Adrenal gland (tissue), 12 donors: ENCODE results near the gene CMPK2. TPM values are rescaled to one million over a fixed set of nuclear protein-coding genes. Genes with fewer than 3 reads are reported as not detected.
A peak's percentile ranks its signal among the peaks of the same experiment; 100 is the strongest.

Source experiments
- DNase-seq, 7 donors: peaks; one replicate each; pipeline ENCODE4 v3.0.0-alpha.2; 2019 to 2020
- H3K27ac ChIP-seq, 5 donors: fragments of 200-600 bp; sonication (generic) in 4 of 5; 1 replicate in 3 of 5; 2 replicates in 2 of 5; pipeline versions ENCODE4 v1.5.1 to v1.8.0; 2016 to 2020; ENCODE audit warnings: mild to moderate bottlenecking in 1 of 5
- H3K27me3 ChIP-seq: fragments of 200-600 bp; 2 replicates; pipeline ENCODE4 v1.8.0; 2021
- H3K36me3 ChIP-seq, 2 donors: fragments of 200-600 bp; replicated peaks in 1 of 2; 1 replicate in 1 of 2; 2 replicates in 1 of 2; pipeline versions ENCODE4 v1.5.1 to v1.8.0; 2018 to 2022
- H3K4me1 ChIP-seq, 2 donors: fragments of 200-600 bp; replicated peaks in 1 of 2; 1 replicate in 1 of 2; 2 replicates in 1 of 2; pipeline versions ENCODE4 v1.5.1 to v1.8.0; 2018 to 2021
- H3K4me3 ChIP-seq, 4 donors: fragments of 200-600 bp; sonication (generic) in 3 of 4; one replicate each; pipeline ENCODE4 v1.5.1; 2016 to 2018
- H3K9me3 ChIP-seq, 3 donors: fragments of 200-600 bp; sonication (generic) in 1 of 3; replicated peaks in 1 of 3; 1 replicate in 2 of 3; 2 replicates in 1 of 3; pipeline versions ENCODE4 v1.5.1 to v1.8.0; 2016 to 2021
- POLR2A ChIP-seq, 2 donors: fragments of 450-650 bp; IDR thresholded peaks; one replicate each; pipeline ENCODE4 v1.6.1; 2017; ENCODE audit warnings: antibody characterized with exemption in 2 of 2, mild to moderate bottlenecking in 2 of 2, moderate library complexity in 1 of 2
- WGBS, 4 donors: extraction: QIAGEN DNeasy Blood & Tissue Kit in 2 of 4; methylation state at CpG; one replicate each; pipeline versions ENCODE4 v1.1.5 to v1.1.7; 2013 to 2017; 5-methylcytosine and 5-hydroxymethylcytosine counted together
- intact Hi-C, 2 donors: fragments of 100-400 bp; cut with DNase I; formaldehyde crosslinking; loops; one replicate each; pipeline versions ENCODE4 v1.14.1 to v1.15.0; 2022 to 2023
- polyA plus RNA-seq, 3 donors: library from polyadenylated mRNA; stranded (reverse); fragments of 200-250 nt in 2 of 3; fragments of 350-450 nt in 1 of 3; fragmentation: Illumina TruSeq in 1 of 3; extraction: RNeasy Lipid Tissue Mini Kit (QIAGEN cat#74804) in 1 of 3; gene quantifications; one replicate each; pipeline ENCODE4 v1.2.3, GENCODE V29; 2013 to 2014
- total RNA-seq, 9 donors: library from RNA; depleted of rRNA in 4 of 9; stranded (reverse); fragments of >200 nt in 4 of 9; fragments of 120-200 nt in 1 of 9; fragmentation: NEBNext Ultra II Directional in 1 of 9; extraction: Animal tissue kit (Norgen Biotek cat#: 25700) in 1 of 9; gene quantifications; one replicate each; pipeline versions ENCODE4 v1.1.0 to v1.2.4, GENCODE V29; 2013 to 2023
- TF ChIP-seq, protein P1 (sequence below), 6 experiments: fragments of 450-650 bp in 4 of 6; fragments of 200-600 bp in 2 of 6; sonication (generic) in 1 of 6; IDR thresholded peaks; 1 replicate in 5 of 6; 2 replicates in 1 of 6; pipeline versions ENCODE4 v1.5.1 to v1.8.0; 2016 to 2021; ENCODE audit warnings: antibody characterized with exemption in 6 of 6, mild to moderate bottlenecking in 2 of 6, moderate library complexity in 1 of 6
- donor health status: healthy with polysubstance abuse.
- donor health status: Bipolar disorder and iron deficiency.
- donor health status: DM: yes; HTN: yes; CAD: no.
- donor health status: DM: no; HTN: no; CAD: no.
- donor health status: DM: no; HTN: no; CAD: no.
- donor health status: DM: yes; HTN: yes; CAD: no.

Gene CMPK2
- total and polyA plus RNA-seq, 12 donors: 2.4 to 18.8 (median 6.2) TPM

DNA sequence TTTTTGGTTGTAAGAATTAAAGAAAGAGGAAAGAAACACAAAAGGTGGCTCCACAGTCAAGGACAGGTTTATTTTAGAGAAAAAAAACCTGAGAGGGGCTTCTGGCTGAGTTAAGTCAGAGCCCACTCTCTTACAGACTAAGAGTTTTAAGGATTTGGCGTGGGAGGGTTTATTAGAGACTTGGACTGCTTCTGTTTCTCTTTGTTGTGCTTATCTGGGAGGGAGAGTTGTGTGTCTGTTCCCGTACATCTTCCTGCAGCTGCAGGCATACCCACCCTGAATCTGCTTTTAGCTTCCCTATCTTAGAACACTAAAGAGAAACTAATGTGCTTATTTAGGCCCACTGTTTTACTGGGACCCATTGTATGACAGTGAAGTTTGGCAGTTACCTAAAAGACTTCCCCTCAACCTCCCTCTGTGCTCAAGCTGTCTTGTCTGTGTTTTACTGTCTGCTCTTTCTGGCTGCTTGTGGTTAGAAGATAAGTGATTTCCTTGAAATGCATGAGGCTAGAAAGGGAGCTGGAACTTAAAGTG, 14.6 kb upstream of the CMPK2 start:
- WGBS, 4 donors: 54 to 85% (median 68%) methylated on average over 2 of the region's 2 CpGs
- DNase-seq: no peak
- intact Hi-C loops: no loop called here
- Histone ChIP-seq H3K36me3 (no peaks in the 10 kb centered on the region), H3K9me3 (no peaks in the 10 kb centered on the region), H3K27ac (no peak overlapping the region), H3K27me3 (no peaks in the 10 kb centered on the region), H3K4me1 (peaks cover 0 to 24% of the 10 kb centered on the region in 2 donors), H3K4me3 (no peak overlapping the region)
- TF ChIP-seq, protein P1, sequence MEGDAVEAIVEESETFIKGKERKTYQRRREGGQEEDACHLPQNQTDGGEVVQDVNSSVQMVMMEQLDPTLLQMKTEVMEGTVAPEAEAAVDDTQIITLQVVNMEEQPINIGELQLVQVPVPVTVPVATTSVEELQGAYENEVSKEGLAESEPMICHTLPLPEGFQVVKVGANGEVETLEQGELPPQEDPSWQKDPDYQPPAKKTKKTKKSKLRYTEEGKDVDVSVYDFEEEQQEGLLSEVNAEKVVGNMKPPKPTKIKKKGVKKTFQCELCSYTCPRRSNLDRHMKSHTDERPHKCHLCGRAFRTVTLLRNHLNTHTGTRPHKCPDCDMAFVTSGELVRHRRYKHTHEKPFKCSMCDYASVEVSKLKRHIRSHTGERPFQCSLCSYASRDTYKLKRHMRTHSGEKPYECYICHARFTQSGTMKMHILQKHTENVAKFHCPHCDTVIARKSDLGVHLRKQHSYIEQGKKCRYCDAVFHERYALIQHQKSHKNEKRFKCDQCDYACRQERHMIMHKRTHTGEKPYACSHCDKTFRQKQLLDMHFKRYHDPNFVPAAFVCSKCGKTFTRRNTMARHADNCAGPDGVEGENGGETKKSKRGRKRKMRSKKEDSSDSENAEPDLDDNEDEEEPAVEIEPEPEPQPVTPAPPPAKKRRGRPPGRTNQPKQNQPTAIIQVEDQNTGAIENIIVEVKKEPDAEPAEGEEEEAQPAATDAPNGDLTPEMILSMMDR (IDR thresholded peaks at IDR 0.05): no peak
- no peak for TF ChIP-seq POLR2A (IDR thresholded peaks at IDR 0.05)

DNA sequence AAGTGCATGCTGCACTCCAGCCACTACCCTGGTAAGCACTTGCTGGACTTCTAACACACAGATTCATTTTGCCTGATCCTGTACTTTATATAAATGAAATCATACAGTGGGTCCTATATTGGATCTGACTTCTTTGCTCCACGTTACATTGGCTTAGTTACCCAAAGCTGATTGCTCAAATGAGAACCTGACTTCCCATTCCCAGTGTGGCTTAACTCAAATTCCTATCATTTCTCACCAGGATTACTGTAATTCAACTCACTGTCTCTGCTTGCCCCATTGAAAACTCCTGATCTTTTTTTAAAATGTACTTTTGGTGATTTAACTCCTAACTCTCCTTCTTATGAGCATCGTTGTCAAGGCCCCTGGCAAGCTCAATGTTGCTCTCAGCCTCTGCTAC, 13.3 kb upstream of the CMPK2 start:
- intact Hi-C loops: no loop called here

DNA sequence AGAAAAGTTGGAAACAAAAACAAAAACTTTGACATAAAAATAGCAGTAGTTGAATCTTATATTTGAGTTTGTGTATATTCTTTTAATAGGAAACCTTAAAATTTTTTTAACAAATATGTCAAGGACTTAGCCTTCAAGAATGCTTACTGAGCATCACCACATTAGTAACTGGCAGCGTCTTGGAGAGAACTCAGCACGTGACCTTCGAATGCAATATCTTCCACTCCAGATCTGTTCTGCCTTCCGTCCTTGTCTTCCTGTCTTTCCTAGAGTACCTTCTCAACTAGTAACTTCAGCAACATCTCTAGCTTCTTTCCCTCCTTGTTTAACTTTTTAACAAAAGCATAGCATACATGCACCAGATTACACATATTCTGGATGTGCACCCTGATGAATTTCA, 12.8 kb upstream of the CMPK2 start:
- Histone ChIP-seq H3K4me1 (peaks cover 0 to 24% of the 10 kb centered on the region in 2 donors), H3K9me3 (no peaks in the 10 kb centered on the region), H3K27ac (no peak overlapping the region), H3K36me3 (no peaks in the 10 kb centered on the region), H3K27me3 (no peaks in the 10 kb centered on the region), H3K4me3 (peak overlapping the region in 1 of 4 donors; percentile 57)
- DNase-seq: no peak
- 17 to 26% (median 25%) methylated on average over 4 of the region's 4 CpGs for WGBS, 4 donors
- intact Hi-C loops: no loop called here
- TF ChIP-seq, protein P1 (IDR thresholded peaks at IDR 0.05): no peak
- TF ChIP-seq POLR2A (IDR thresholded peaks at IDR 0.05): no peak

More for the DNA sequence above, 13.3 kb upstream of the CMPK2 start:
- Histone ChIP-seq H3K36me3 (no peaks in the 10 kb centered on the region), H3K4me1 (peaks cover 0 to 24% of the 10 kb centered on the region in 2 donors), H3K27me3 (no peaks in the 10 kb centered on the region), H3K9me3 (no peaks in the 10 kb centered on the region), H3K27ac (no peak overlapping the region), H3K4me3 (no peak overlapping the region)
- DNase-seq: no peak
- 75 to 87% (median 85%) methylated on average over 2 of the region's 2 CpGs for WGBS, 4 donors
- TF ChIP-seq, protein P1 (IDR thresholded peaks at IDR 0.05): no peak
- no peak for TF ChIP-seq POLR2A (IDR thresholded peaks at IDR 0.05)

DNA sequence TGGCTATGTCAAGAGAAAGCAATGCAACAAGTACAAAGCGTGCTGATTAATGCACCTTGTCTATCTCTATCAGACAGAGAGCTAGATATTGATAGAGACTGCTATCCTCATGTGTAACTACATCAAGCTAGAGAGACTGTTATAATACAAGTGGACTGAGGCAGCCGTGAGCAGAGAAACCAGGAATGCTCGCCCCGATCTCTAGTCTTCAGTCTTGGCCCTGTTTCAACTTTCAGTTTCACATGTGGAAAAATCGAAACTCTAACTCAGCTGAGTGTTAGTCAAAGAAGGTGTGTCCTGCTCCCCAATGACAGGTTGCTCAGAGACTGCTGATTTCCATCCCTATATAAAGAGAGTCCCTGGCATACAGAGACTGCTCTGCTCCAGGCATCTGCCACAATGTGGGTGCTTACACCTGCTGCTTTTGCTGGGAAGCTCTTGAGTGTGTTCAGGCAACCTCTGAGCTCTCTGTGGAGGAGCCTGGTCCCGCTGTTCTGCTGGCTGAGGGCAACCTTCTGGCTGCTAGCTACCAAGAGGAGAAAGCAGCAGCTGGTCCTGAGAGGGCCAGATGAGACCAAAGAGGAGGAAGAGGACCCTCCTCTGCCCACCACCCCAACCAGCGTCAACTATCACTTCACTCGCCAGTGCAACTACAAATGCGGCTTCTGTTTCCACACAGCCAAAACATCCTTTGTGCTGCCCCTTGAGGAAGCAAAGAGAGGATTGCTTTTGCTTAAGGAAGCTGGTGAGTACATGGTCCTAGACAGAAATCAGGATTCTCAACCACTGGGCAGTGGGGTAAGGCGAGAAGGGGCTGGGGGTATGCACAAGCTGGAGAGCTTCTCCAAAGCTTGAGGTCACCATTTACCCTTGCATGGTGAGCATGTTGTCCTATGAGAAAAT, 11.9 kb upstream of the CMPK2 start, which contains the start of gene RSAD2:
RSAD2 (plus strand) TSS at position 376 of the 903 bp plus-strand sequence; CDS start at position 400, 24 bp downstream.
- peak; percentile 45 to 70 (median 48) for DNase-seq
- 21 to 29% (median 24%) methylated on average over 10 of the region's 10 CpGs for WGBS, 4 donors
- Histone ChIP-seq H3K4me1 (peaks cover 0 to 24% of the 10 kb centered on the region in 2 donors), H3K9me3 (no peaks in the 10 kb centered on the region), H3K4me3 (peak within 1 kb of the TSS in 3 of 4 donors; percentile 4 to 57 (median 39)), H3K36me3 (no peaks in the 10 kb centered on the region), H3K27me3 (no peaks in the 10 kb centered on the region), H3K27ac (peak within 1 kb of the TSS in 3 of 5 donors; percentile 45 to 61 (median 60))
- intact Hi-C loops: no loop called here
- TF ChIP-seq, protein P1 (IDR thresholded peaks at IDR 0.05): no peak
- no peak for TF ChIP-seq POLR2A (IDR thresholded peaks at IDR 0.05)
